OCI-LY7 (cell line): ENCODE measurements around the gene RIPPLY2. TPM values are rescaled to one million over a fixed set of nuclear protein-coding genes. Genes with fewer than 3 reads are reported as not detected.
A peak's percentile ranks its signal among the peaks of the same experiment; 100 is the strongest.

Experiments used
- BruUV-seq: library from RNA; stranded (reverse); fragments of 400-500 nt; replicated peaks from 2 replicates; lab custom pipeline; 2021; lab: Mats Ljungman, UMichigan
- CTCF ChIA-PET: fragments of 300-600 bp; sonication (Branson Sonifier 250); formaldehyde crosslinking; loops from one replicate; lab custom pipeline; 2022; ENCODE audit warnings: antibody characterized with exemption; ENCODE audit not compliant: unreplicated experiment; lab: Charles Lee
- POLR2A ChIA-PET: fragments of 300-600 bp; sonication (Branson Sonifier 250); formaldehyde crosslinking; loops from one replicate; lab custom pipeline; 2022; ENCODE audit warnings: antibody characterized with exemption; lab: Charles Lee
- DNase-seq: peaks from one replicate; pipeline ENCODE4 v3.0.0-alpha.2; 2015; ENCODE audit warnings: low spot score
- H2AFZ ChIP-seq: fragments of 200-600 bp; sonication (generic), shearing (Covaris generic); 2 replicates; pipeline ENCODE4 v1.6.1; 2014; ENCODE audit warnings: mild to moderate bottlenecking, antibody characterized with exemption, low read length, moderate library complexity
- H3K27ac ChIP-seq: fragments of 200-600 bp; sonication (generic); 2 replicates; pipeline ENCODE4 v1.5.1; 2014; ENCODE audit warnings: mixed run types, low read depth, mild to moderate bottlenecking, moderate library complexity, low read length, inconsistent platforms; ENCODE audit not compliant: poor library complexity, severe bottlenecking
- H3K36me3 ChIP-seq: fragments of 200-600 bp; sonication (generic); 2 replicates; pipeline ENCODE4 v1.6.1; 2014; ENCODE audit warnings: mild to moderate bottlenecking, antibody characterized with exemption, low read length, moderate library complexity, mixed read lengths; ENCODE audit not compliant: insufficient read depth
- H3K4me1 ChIP-seq: fragments of 200-600 bp; sonication (generic); 2 replicates; pipeline ENCODE4 v1.5.1; 2014; ENCODE audit warnings: mild to moderate bottlenecking, low read length; ENCODE audit not compliant: insufficient read depth, poor library complexity, severe bottlenecking
- H3K4me2 ChIP-seq: fragments of 200-600 bp; sonication (generic); 2 replicates; pipeline ENCODE4 v1.6.1; 2014; ENCODE audit warnings: mild to moderate bottlenecking, low read length
- H3K4me3 ChIP-seq: fragments of 200-600 bp; sonication (generic); 2 replicates; pipeline ENCODE4 v1.5.1; 2014; ENCODE audit warnings: mild to moderate bottlenecking, low read depth, low read length; ENCODE audit not compliant: poor library complexity, severe bottlenecking
- H3K79me2 ChIP-seq: fragments of 200-600 bp; sonication (generic); 2 replicates; pipeline ENCODE4 v1.6.1; 2016; ENCODE audit warnings: low read depth, mild to moderate bottlenecking, low read length, moderate library complexity, mixed read lengths; ENCODE audit not compliant: insufficient read depth
- H3K9me2 ChIP-seq: fragments of 200-600 bp; sonication (generic); 2 replicates; pipeline ENCODE4 v1.6.1; 2016; ENCODE audit warnings: mild to moderate bottlenecking, low read length, mixed read lengths; ENCODE audit not compliant: insufficient read depth
- H3K9me3 ChIP-seq: fragments of 200-600 bp; sonication (generic); 2 replicates; pipeline ENCODE4 v1.6.1; 2014; ENCODE audit warnings: mild to moderate bottlenecking, mixed run types, low read length, mixed read lengths
- H4K20me1 ChIP-seq: fragments of 200-600 bp; sonication (generic); 2 replicates; pipeline ENCODE4 v1.6.1; 2014; ENCODE audit warnings: mild to moderate bottlenecking, antibody characterized with exemption, low read length, moderate library complexity, mixed read lengths; ENCODE audit not compliant: insufficient read depth
- EZH2phosphoT487 ChIP-seq: fragments of 200-600 bp; sonication (generic); IDR thresholded peaks from 2 replicates; pipeline ENCODE4 v1.6.1; 2018; ENCODE audit warnings: low read depth, borderline replicate concordance, mild to moderate bottlenecking, mixed run types, antibody characterized with exemption, low read length, moderate library complexity, mixed read lengths
- intact Hi-C: fragments of 100-400 bp; cut with micrococcal nuclease; formaldehyde crosslinking; loops from one replicate; pipeline ENCODE4 v1.10.0; 2022; ENCODE audit not compliant: unreplicated experiment
- total RNA-seq, 2 experiments: library from RNA; depleted of rRNA in 1 of 2; stranded (reverse); fragments of >200 nt in 1 of 2; shearing (Covaris generic) in 1 of 2; gene quantifications; 2 replicates each; pipeline ENCODE4 v1.2.3, GENCODE V29; 2014 to 2022
- TF ChIP-seq, protein P1 (sequence below): fragments of 200-600 bp; sonication (generic); conservative IDR thresholded peaks from 2 replicates; pipeline ENCODE4 v1.5.1; 2014; ENCODE audit warnings: mild to moderate bottlenecking, antibody characterized with exemption, low read length, moderate library complexity, mixed read lengths

RIPPLY2 gene
- total RNA-seq, 2 experiments from 2014 or later: not detected

DNA sequence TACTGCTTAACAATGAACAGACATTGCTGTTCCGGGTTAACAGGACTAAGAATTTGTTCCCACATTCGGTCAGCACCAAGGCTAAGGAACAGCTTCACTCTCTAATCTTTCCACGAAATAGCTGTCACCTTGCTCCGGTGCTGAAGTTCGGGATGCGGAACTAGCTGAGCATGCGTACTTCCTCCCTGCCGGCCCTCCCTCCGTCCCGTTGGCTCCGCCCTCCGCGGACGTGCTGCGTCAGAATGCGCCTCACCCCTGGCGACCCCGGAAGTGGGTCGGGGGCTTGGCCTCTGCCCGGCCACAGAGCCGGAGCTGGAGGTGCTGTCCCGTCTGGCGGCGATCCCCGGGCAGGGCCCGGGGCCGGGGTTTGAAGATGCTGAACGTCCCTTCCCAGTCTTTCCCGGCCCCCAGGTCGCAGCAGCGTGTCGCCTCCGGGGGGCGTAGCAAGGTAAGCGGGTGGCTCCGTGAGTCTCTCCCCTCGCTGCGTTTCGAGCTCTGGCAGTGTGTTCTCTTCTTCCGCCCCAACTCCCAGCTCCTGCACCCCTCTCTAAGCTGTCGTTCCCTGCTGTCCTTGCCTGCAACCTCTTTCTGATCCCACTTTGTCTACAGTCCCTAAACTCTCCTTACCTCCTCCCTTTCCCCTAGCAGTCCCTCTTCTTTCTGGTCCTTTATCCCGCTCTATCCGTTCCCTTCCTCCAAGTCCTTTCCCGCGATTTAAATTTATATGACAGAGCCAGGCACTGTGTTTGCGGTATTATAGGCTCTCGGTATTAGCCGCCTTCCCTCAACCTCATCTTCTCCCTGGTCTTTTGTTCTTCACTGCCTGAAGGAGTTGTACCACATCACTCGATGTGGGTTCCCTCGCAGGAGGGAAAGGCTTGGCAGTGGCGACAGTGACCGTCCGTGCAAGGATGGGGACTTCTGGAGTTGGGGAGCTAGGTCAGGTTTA lies 6.5 kb downstream of the RIPPLY2 start, which contains the start of gene CYB5R4:
Gene CYB5R4 (plus strand): TSS at position 280 of the 949 bp plus-strand sequence. CDS start 94 bp downstream, at position 374.
- no TSS peak for BruUV-seq
- Histone ChIP-seq H3K27ac (peak within 1 kb of the TSS; percentile 20), H3K4me2 (peak within 1 kb of the TSS; percentile 88), H2AFZ (peak within 1 kb of the TSS; percentile 99), H3K9me2 (no peaks in the 10 kb centered on the region), H3K36me3 (peaks cover 15% of the 10 kb centered on the region), H3K79me2 (peaks cover 47% of the 10 kb centered on the region), H4K20me1 (peaks cover 9% of the 10 kb centered on the region; the same call in 1 of the 2 replicates), H3K4me1 (peaks cover 33% of the 10 kb centered on the region), H3K9me3 (peaks cover 4% of the 10 kb centered on the region; the same call in 1 of the 2 replicates), H3K4me3 (peak within 1 kb of the TSS; percentile 89)
- peak; percentile 94 for DNase-seq
- TF ChIP-seq EZH2phosphoT487: no peak
- TF ChIP-seq, protein P1, sequence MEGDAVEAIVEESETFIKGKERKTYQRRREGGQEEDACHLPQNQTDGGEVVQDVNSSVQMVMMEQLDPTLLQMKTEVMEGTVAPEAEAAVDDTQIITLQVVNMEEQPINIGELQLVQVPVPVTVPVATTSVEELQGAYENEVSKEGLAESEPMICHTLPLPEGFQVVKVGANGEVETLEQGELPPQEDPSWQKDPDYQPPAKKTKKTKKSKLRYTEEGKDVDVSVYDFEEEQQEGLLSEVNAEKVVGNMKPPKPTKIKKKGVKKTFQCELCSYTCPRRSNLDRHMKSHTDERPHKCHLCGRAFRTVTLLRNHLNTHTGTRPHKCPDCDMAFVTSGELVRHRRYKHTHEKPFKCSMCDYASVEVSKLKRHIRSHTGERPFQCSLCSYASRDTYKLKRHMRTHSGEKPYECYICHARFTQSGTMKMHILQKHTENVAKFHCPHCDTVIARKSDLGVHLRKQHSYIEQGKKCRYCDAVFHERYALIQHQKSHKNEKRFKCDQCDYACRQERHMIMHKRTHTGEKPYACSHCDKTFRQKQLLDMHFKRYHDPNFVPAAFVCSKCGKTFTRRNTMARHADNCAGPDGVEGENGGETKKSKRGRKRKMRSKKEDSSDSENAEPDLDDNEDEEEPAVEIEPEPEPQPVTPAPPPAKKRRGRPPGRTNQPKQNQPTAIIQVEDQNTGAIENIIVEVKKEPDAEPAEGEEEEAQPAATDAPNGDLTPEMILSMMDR: peak; percentile 55
- CTCF ChIA-PET: no interaction called here
- POLR2A ChIA-PET: interaction anchor here (0.6 to 2.1 kb wide), 6 partner anchors 8 to 1785 kb away, joined by 3 to 5 read pairs (median 4); no protein-coding TSS in a partner anchor
- intact Hi-C loops: loop anchor here (5.0 to 10.0 kb wide), 3 partner anchors 368 to 792 kb away; partner anchors contain the start of genes CEP162, DOP1A, PGM3 and RWDD2A

DNA sequence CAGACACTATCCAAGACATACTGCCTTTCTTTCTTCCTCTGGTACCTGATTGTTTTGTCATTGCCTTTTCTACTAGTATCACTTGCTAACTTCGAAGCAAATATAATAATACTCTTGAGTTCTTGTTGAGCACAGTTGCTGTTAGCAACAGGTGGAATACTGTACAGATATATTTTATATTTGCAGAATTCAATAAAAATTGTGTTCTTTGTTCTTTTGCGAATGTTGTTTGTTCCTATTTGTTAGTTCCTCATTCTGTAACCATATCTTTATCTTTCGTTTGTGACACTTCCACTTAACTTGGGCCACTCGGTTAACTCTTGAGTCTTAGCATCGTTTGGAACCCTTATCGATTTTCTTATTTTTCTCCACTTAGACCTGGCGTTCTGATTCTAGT lies 7.2 kb downstream of the RIPPLY2 start:
- Histone ChIP-seq H4K20me1 (peaks cover 9% of the 10 kb centered on the region; the same call in 1 of the 2 replicates), H2AFZ (no peak overlapping the region; the same call in 1 of the 2 replicates), H3K79me2 (peaks cover 47% of the 10 kb centered on the region), H3K27ac (peak overlapping the region; percentile 20), H3K9me2 (no peaks in the 10 kb centered on the region), H3K36me3 (peaks cover 22% of the 10 kb centered on the region), H3K4me2 (peak overlapping the region; percentile 88), H3K4me1 (peaks cover 33% of the 10 kb centered on the region), H3K4me3 (peak overlapping the region; percentile 89), H3K9me3 (peaks cover 7% of the 10 kb centered on the region; the same call in 1 of the 2 replicates)
- TF ChIP-seq EZH2phosphoT487: no peak
- TF ChIP-seq, protein P1: no peak
- no peak for DNase-seq
- ChIA-PET CTCF (no interaction called here), POLR2A (interaction anchor here (1.7 to 2.1 kb wide), 2 partner anchors 9 kb away, joined by 3 to 4 read pairs; no protein-coding TSS in a partner anchor)
- no TSS peak for BruUV-seq
- intact Hi-C loops: loop anchor here (5.0 to 10.0 kb wide), 2 partner anchors 666 to 793 kb away; partner anchors contain the start of genes DOP1A, PGM3, RWDD2A and UBE3D
